HepG2 (cell line): Measurements from ENCODE around the gene ATP2B3.

Source experiments
- CTCF ChIP-seq: sonication (generic); formaldehyde crosslinking; IDR thresholded peaks from 2 replicates; pipeline ENCODE4 v1.5.0; 2020; ENCODE audit warnings: mild to moderate bottlenecking, missing genetic modification reagents, moderate library complexity
- GTF2F1 ChIP-seq: fragments of 150-350 bp; IDR thresholded peaks from 2 replicates; pipeline ENCODE4 v1.6.1; 2014; ENCODE audit warnings: low read length
- POLR2A ChIP-seq, 2 experiments: IDR thresholded peaks; 2 replicates each; pipeline ENCODE4 v1.6.1; 2011; ENCODE audit warnings: low read depth in 2 of 2, low read length in 2 of 2, mild to moderate bottlenecking in 1 of 2, moderate library complexity in 1 of 2; ENCODE audit not compliant: insufficient read depth in 1 of 2
- RORA ChIP-seq: sonication (generic); formaldehyde crosslinking; IDR thresholded peaks from 2 replicates; pipeline ENCODE4 v1.5.0; 2020; ENCODE audit warnings: mild to moderate bottlenecking, missing genetic modification reagents, moderate library complexity
- USF2 ChIP-seq, 2 experiments: sonication (generic) in 1 of 2; formaldehyde crosslinking in 1 of 2; IDR thresholded peaks; 2 replicates each; pipeline versions ENCODE4 v1.5.1 to v1.6.1; 2011 to 2020; ENCODE audit warnings: borderline replicate concordance in 1 of 2, low read depth in 1 of 2, low read length in 1 of 2, mild to moderate bottlenecking in 1 of 2, missing genetic modification reagents in 1 of 2, moderate library complexity in 1 of 2
- ZNF703 ChIP-seq: sonication (generic); formaldehyde crosslinking; IDR thresholded peaks from 2 replicates; pipeline ENCODE4 v1.5.1; 2020; ENCODE audit warnings: missing genetic modification reagents, mild to moderate bottlenecking, moderate library complexity, borderline replicate concordance

- no peak for TF ChIP-seq RORA (CRISPR knock-in tag)
- no peak for TF ChIP-seq USF2 (IDR thresholded peaks at IDR 0.05; ENCODE audit: low read depth, low read length)
- no peak for TF ChIP-seq USF2 (CRISPR knock-in tag; IDR thresholded peaks at IDR 0.05; ENCODE audit: borderline replicate concordance)
- TF ChIP-seq POLR2A (IDR thresholded peaks at IDR 0.05; ENCODE audit: insufficient read depth in 1 of 2, low read depth in 2 of 2, low read length in 2 of 2): no peak
- no peak for TF ChIP-seq CTCF (CRISPR knock-in tag)
- TF ChIP-seq GTF2F1: no peak
- no peak for TF ChIP-seq ZNF703
Observed at GRCh38 chrX:153477901-153478300, 39.5 kb upstream of the ATP2B3 start.
